Measurements from ENCODE around the gene TCEA3.
"Not testable (repeated sequence)": the region's sequence is repeated elsewhere in the genome, so short reads cannot be mapped to it uniquely, and the experiment has no call there.

The TCEA3 gene

GRCh38 chr1:23387494-23387893 is 37.1 kb downstream of the TCEA3 start:
- no peak for DNase-seq

- no peak for DNase-seq
Observed at GRCh38 chr1:23385119-23385621, 39.4 kb downstream of the TCEA3 start.

GRCh38 chr1:23384312-23385058 is 40.1 kb downstream of the TCEA3 start:
- DNase-seq, result no peak

GRCh38 chr1:23383577-23384311 is 40.8 kb downstream of the TCEA3 start:
- DNase-seq, result no peak

GRCh38 chr1:23381233-23381885 is 43.2 kb downstream of the TCEA3 start:
- no peak for DNase-seq

GRCh38 chr1:23380719-23381118 is 43.8 kb downstream of the TCEA3 start:
- DNase-seq, result no peak

GRCh38 chr1:23380236-23380635 is 44.3 kb downstream of the TCEA3 start:
- DNase-seq, result not testable (repeated sequence)

GRCh38 chr1:23376890-23377811 is 47.4 kb downstream of the TCEA3 start:
- no peak for DNase-seq

- DNase-seq, result not testable (repeated sequence)
Observed at GRCh38 chr1:23374079-23374735, 50.3 kb downstream of the TCEA3 start.

GRCh38 chr1:23371987-23372880 is 52.3 kb downstream of the TCEA3 start:
- DNase-seq, result no peak

- DNase-seq, result no peak
Observed at GRCh38 chr1:23370709-23371584, 53.6 kb downstream of the TCEA3 start.

GRCh38 chr1:23370330-23370708 is 54.2 kb downstream of the TCEA3 start:
- no peak for DNase-seq

GRCh38 chr1:23369335-23370013 is 55.1 kb downstream of the TCEA3 start, which contains the start of gene ZNF436:
TSS of gene ZNF436 (minus strand) at chr1:23369836. CDS start at chr1:23368005, 1,831 bp downstream.
- no peak for DNase-seq

GRCh38 chr1:23368562-23369334 is 55.8 kb downstream of the TCEA3 start:
- DNase-seq, result peak; percentile 44

GRCh38 chr1:23367791-23368561 is 56.6 kb downstream of the TCEA3 start:
- peak; percentile 60 for DNase-seq

- no peak for DNase-seq
Observed at GRCh38 chr1:23367451-23367790, 57.1 kb downstream of the TCEA3 start.

GRCh38 chr1:23366598-23366997 is 58.0 kb downstream of the TCEA3 start:
- DNase-seq, result no peak

- DNase-seq, result no peak
Observed at GRCh38 chr1:23366146-23366545, 58.4 kb downstream of the TCEA3 start.

All from 8988T (cell line).